PC-3 (cell line): ENCODE measurements around the gene TAF6. TPM values are rescaled to one million over a fixed set of nuclear protein-coding genes. Genes with fewer than 3 reads are reported as not detected.
"Not testable (repeated sequence)": the region's sequence is repeated elsewhere in the genome, so short reads cannot be mapped to it uniquely, and the experiment has no call there.

Experiments
- ATAC-seq: fragments of 200-7000 bp; cut with Tn5 transposase; 2 replicates; pipeline ENCODE4 v1.9.1; 2020; ENCODE audit warnings: mild to moderate bottlenecking, moderate library complexity
- BruUV-seq: library from RNA; stranded (reverse); fragments of 400-500 nt; replicated peaks from 2 replicates; lab custom pipeline; 2021; lab: Mats Ljungman, UMichigan
- CTCF ChIA-PET: fragments of 300-600 bp; sonication (Branson Sonifier 250); formaldehyde crosslinking; loops from one replicate; lab custom pipeline; 2022; ENCODE audit warnings: antibody characterized with exemption; lab: Charles Lee
- POLR2A ChIA-PET: fragments of 300-600 bp; sonication (Branson Sonifier 250); formaldehyde crosslinking; loops from one replicate; lab custom pipeline; 2022; ENCODE audit warnings: antibody characterized with exemption; ENCODE audit not compliant: unreplicated experiment; lab: Charles Lee
- DNase-seq: peaks from one replicate; pipeline ENCODE4 v3.0.0-alpha.2; 2015
- H2AFZ ChIP-seq: fragments of 300-600 bp; sonication (generic); 2 replicates; pipeline ENCODE4 v1.6.0; 2016; ENCODE audit warnings: antibody characterized with exemption, low read length
- H3F3A ChIP-seq: fragments of 300-600 bp; sonication (generic); one replicate; pipeline ENCODE4 v1.6.0; 2017; ENCODE audit warnings: antibody characterized with exemption, low read length, control low read depth, mild to moderate bottlenecking; ENCODE audit not compliant: unreplicated experiment
- H3K27ac ChIP-seq: fragments of 300-600 bp; sonication (generic); 2 replicates; pipeline ENCODE4 v1.5.1; 2016; ENCODE audit warnings: mild to moderate bottlenecking, low read length
- H3K27me3 ChIP-seq: fragments of 300-600 bp; sonication (generic); 2 replicates; pipeline ENCODE4 v1.6.1; 2016; ENCODE audit warnings: low read length, mixed read lengths
- H3K36me3 ChIP-seq: fragments of 300-600 bp; sonication (generic); 2 replicates; pipeline ENCODE4 v1.6.1; 2016; ENCODE audit warnings: low read depth, mixed run types, low read length, mixed read lengths
- H3K4me1 ChIP-seq: fragments of 300-600 bp; sonication (generic); 2 replicates; pipeline ENCODE4 v1.5.1; 2016; ENCODE audit warnings: low read length; ENCODE audit not compliant: insufficient read depth
- H3K4me2 ChIP-seq: fragments of 300-600 bp; sonication (generic); 2 replicates; pipeline ENCODE4 v1.6.0; 2016; ENCODE audit warnings: low read length
- H3K4me3 ChIP-seq: fragments of 300-600 bp; sonication (generic); 2 replicates; pipeline ENCODE4 v1.5.1; 2016; ENCODE audit warnings: mild to moderate bottlenecking, low read length, mixed read lengths
- H3K79me2 ChIP-seq: fragments of 300-600 bp; sonication (generic); 2 replicates; pipeline ENCODE4 v1.6.1; 2017; ENCODE audit warnings: low read length, mixed read lengths
- H3K9ac ChIP-seq: fragments of 300-600 bp; sonication (generic); 2 replicates; pipeline ENCODE4 v1.6.0; 2016; ENCODE audit warnings: mild to moderate bottlenecking, low read length
- H3K9me2 ChIP-seq: fragments of 300-600 bp; sonication (generic); replicated peaks from 2 replicates; pipeline ENCODE4 v1.6.1; 2016; ENCODE audit warnings: mixed run types, low read length, mixed read lengths
- H3K9me3 ChIP-seq: fragments of 300-600 bp; sonication (generic); 2 replicates; pipeline ENCODE4 v1.6.1; 2016; ENCODE audit warnings: low read length, mixed read lengths
- H4K20me1 ChIP-seq: fragments of 300-600 bp; sonication (generic); 2 replicates; pipeline ENCODE4 v1.6.1; 2016; ENCODE audit warnings: low read length, mixed read lengths
- CTCF ChIP-seq: fragments of 300-600 bp; sonication (generic); conservative IDR thresholded peaks from 2 replicates; pipeline ENCODE4 v1.5.1; 2017; ENCODE audit warnings: antibody characterized with exemption, low read depth, mild to moderate bottlenecking, low read length
- EZH2 ChIP-seq: fragments of 300-600 bp; sonication (generic); IDR thresholded peaks from one replicate; pipeline ENCODE4 v1.6.1; 2017; ENCODE audit warnings: antibody characterized with exemption, mild to moderate bottlenecking, low read length; ENCODE audit not compliant: unreplicated experiment
- EZH2phosphoT487 ChIP-seq: fragments of 300-600 bp; sonication (generic); IDR thresholded peaks from 2 replicates; pipeline ENCODE4 v1.6.1; 2018; ENCODE audit warnings: mild to moderate bottlenecking, antibody characterized with exemption, low read length, borderline replicate concordance
- intact Hi-C: fragments of 100-400 bp; cut with micrococcal nuclease; formaldehyde crosslinking; loops from 2 replicates; pipeline ENCODE4 v1.9.0; 2023
- total RNA-seq: library from RNA; depleted of rRNA; stranded (reverse); fragments of >200 nt; gene quantifications from 2 replicates; pipeline ENCODE4 v1.2.3, GENCODE V29; 2014

Gene TAF6
- total RNA-seq, 1 experiment from 2014 or later = 58.6 TPM

- ChIA-PET POLR2A (no interaction called here), CTCF (interaction anchor here (1.0 kb wide), 1 partner anchor 29 kb away, joined by 6 read pairs; no protein-coding TSS in a partner anchor)
- Histone ChIP-seq H2AFZ (peak overlapping the region; percentile 79), H3F3A (no peaks in the 10 kb centered on the region), H3K9me2 (no peaks in the 10 kb centered on the region), H3K4me3 (peak overlapping the region; percentile 48; the same call in 1 of the 2 replicates), H3K4me2 (peak overlapping the region; percentile 82), H3K27ac (no peak overlapping the region), H3K79me2 (0 out of 2 replicates have a peak, but pooled peaks cover 5% of the 10 kb centered on the region), H3K9me3 (no peaks in the 10 kb centered on the region), H3K9ac (peak overlapping the region; percentile 18; the same call in 1 of the 2 replicates), H3K4me1 (0 out of 2 replicates have a peak, but pooled peaks cover 4% of the 10 kb centered on the region), H3K36me3 (no peaks in the 10 kb centered on the region), H3K27me3 (no peaks in the 10 kb centered on the region), H4K20me1 (no peaks in the 10 kb centered on the region)
- ATAC-seq (no peak), DNase-seq (peak; percentile 65)
- no peak for TF ChIP-seq EZH2
- TF ChIP-seq EZH2phosphoT487 = no peak
- TF ChIP-seq CTCF = peak; percentile 71
- no TSS peak for BruUV-seq
- intact Hi-C loops = loop anchor here (5.0 kb wide), 2 partner anchors 211 to 276 kb away; no protein-coding TSS in a partner anchor
Measured at GRCh38 chr7:100130608-100131453, 11.7 kb upstream of the TAF6 start.

GRCh38 chr7:100130220-100130607, 11.1 kb upstream of the TAF6 start:
- H2AFZ ChIP-seq, BruUV-seq, H3K9me2 ChIP-seq, ATAC-seq, H3K36me3 ChIP-seq, H3K4me2 ChIP-seq, H3F3A ChIP-seq, H3K27ac ChIP-seq, POLR2A ChIA-PET, H4K20me1 ChIP-seq, H3K27me3 ChIP-seq, H3K79me2 ChIP-seq, H3K9ac ChIP-seq, H3K9me3 ChIP-seq, H3K4me3 ChIP-seq, DNase-seq, H3K4me1 ChIP-seq: not testable (repeated sequence)
- CTCF ChIA-PET = interaction anchor here (1.0 kb wide), 1 partner anchor 28 kb away, joined by 6 read pairs; no protein-coding TSS in a partner anchor
- intact Hi-C loops = loop anchor here (5.0 kb wide), 2 partner anchors 212 to 277 kb away; no protein-coding TSS in a partner anchor

- DNase-seq = no peak
- Histone ChIP-seq H3K9ac (no peak overlapping the region), H3K36me3 (no peaks in the 10 kb centered on the region), H3K9me3 (no peaks in the 10 kb centered on the region), H3K4me2 (peak overlapping the region; percentile 93), H2AFZ (no peak overlapping the region), H3F3A (no peaks in the 10 kb centered on the region), H4K20me1 (no peaks in the 10 kb centered on the region), H3K9me2 (no peaks in the 10 kb centered on the region), H3K4me1 (0 out of 2 replicates have a peak, but pooled peaks cover 4% of the 10 kb centered on the region), H3K4me3 (no peak overlapping the region), H3K27ac (no peak overlapping the region), H3K27me3 (no peaks in the 10 kb centered on the region), H3K79me2 (0 out of 2 replicates have a peak, but pooled peaks cover 5% of the 10 kb centered on the region)
- BruUV-seq = no TSS peak
- no peak for ATAC-seq
- CTCF ChIA-PET = interaction anchor here (0.9 kb wide), 1 partner anchor 279 kb away, joined by 7 read pairs; no protein-coding TSS in a partner anchor
- POLR2A ChIA-PET = interaction anchor here (0.6 kb wide), 2 partner anchors 84 to 1249 kb away, joined by 4 to 18 read pairs; no protein-coding TSS in a partner anchor
- intact Hi-C loops = loop anchor here (5.0 kb wide), 1 partner anchor 46 kb away; the partner anchor contains the start of gene ZNF3
- no peak for TF ChIP-seq CTCF
- TF ChIP-seq EZH2 = no peak
- no peak for TF ChIP-seq EZH2phosphoT487
Measured at GRCh38 chr7:100128637-100128963, 9.4 kb upstream of the TAF6 start.
